Muscle of back (tissue), 11 donors: ENCODE data around the gene TK1. TPM values are rescaled to one million over a fixed set of nuclear protein-coding genes. Genes with fewer than 3 reads are reported as not detected.

Experiments used
- DNase-seq, 3 donors: peaks; one replicate each; pipeline versions ENCODE4 v3.0.0 to v3.0.0-alpha.2; 2013
- polyA plus RNA-seq, 10 donors: library from polyadenylated mRNA; unstranded; fragments of 120-200 nt; gene quantifications; one replicate each; pipeline ENCODE4 v1.2.1, GENCODE V29; 2013; ENCODE audit not compliant: insufficient read length in 10 of 10

TK1 gene
- polyA plus RNA-seq, 10 donors = 12.7 to 40.5 (median 19.7) TPM

- peak in 1 of 3 donors; percentile 55 for DNase-seq
Observed at GRCh38 chr17:78125976-78126894, 60.6 kb downstream of the TK1 start.

DNA sequence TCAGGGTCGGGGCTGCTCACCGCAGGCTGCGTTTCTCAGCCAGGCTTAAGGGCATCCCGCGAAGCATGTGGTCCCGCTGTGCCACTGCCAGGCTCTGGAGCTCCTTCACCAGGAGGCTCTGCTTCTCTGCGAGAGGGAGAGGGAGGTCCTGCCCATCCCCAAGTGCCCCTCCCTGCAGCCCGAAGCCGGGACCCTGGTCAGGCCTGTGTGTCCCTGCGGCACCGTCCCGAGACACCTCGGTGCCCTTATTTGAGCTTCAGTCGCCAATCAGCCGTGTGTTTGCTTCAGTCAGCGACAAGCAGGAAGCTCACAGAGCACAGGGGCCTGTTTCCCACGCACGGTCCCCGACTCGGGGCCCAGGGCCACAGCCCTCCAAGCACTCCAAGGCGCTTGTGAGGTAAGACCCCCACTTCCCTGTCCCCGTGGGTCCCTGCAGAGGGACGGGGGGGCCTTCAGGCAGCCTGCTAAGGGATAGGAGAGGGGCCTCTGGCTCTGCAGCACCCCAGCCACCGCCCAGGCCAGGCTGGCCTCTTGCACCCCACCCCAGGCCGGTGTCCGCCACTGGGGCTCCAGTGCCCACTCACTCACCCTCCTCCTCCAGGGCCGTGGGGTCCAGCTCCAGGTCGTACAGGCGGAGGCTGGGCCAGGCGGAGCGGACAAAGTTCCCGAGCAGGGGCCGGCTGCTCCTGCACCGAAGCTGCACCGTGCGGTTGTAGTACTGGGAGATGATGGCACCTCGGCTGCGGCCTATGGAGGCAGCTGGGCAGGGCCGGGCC lies 61.5 kb downstream of the TK1 start:
- no peak for DNase-seq

GRCh38 chr17:78124836-78125137 lies 62.1 kb downstream of the TK1 start:
- no peak for DNase-seq

Other genes starting within 250 kb of the TK1 start
- gene TNRC6C, start 228.3 kb downstream of the TK1 start, polyA plus RNA-seq = 10 to 100 TPM in 5 of 10 donors, 1 to 10 TPM in 5; 7.7 to 12.0 (median 10.1) TPM
- gene TMC6, start 58.3 kb downstream of the TK1 start, polyA plus RNA-seq = 10 to 100 TPM; 18.6 to 33.0 (median 22.6) TPM
- gene TMC8, start 56.3 kb downstream of the TK1 start, polyA plus RNA-seq = 10 to 100 TPM in 1 of 10 donors, 1 to 10 TPM in 9; 1.9 to 14.0 (median 3.0) TPM
- 1 to 10 TPM in 6 of 10 donors, under 1 TPM in 4; 0.51 to 1.7 (median 1.1) TPM for gene C17orf99, start 40.7 kb downstream of the TK1 start, polyA plus RNA-seq
- 10 to 100 TPM; 56.6 to 89.8 (median 81.4) TPM for gene SYNGR2, start 18.5 kb downstream of the TK1 start, polyA plus RNA-seq
- 10 to 100 TPM; 28.3 to 39.5 (median 32.1) TPM for gene AFMID, start 310 bp upstream of the TK1 start, polyA plus RNA-seq
- 10 to 100 TPM; 10.3 to 26.3 (median 15.8) TPM for gene BIRC5, start 27.2 kb upstream of the TK1 start, polyA plus RNA-seq
- under 1 TPM in 2 of 10 donors, not detected in 8; 0.11 to 0.14 TPM for gene TMEM235, start 44.6 kb upstream of the TK1 start, polyA plus RNA-seq
- 100 to 1,000 TPM in 1 of 10 donors, 10 to 100 TPM in 7, 1 to 10 TPM in 2; 4.2 to 161 (median 21.2) TPM for gene SOCS3, start 173.0 kb upstream of the TK1 start, polyA plus RNA-seq
- gene PGS1, start 191.6 kb upstream of the TK1 start, polyA plus RNA-seq = 10 to 100 TPM; 17.2 to 30.6 (median 23.7) TPM